Ascending aorta (tissue), 2 donors: ENCODE results near the gene SPACA9. TPM values are rescaled to one million over a fixed set of nuclear protein-coding genes. Genes with fewer than 3 reads are reported as not detected.

Experiments used
- DNase-seq, 2 donors: peaks; one replicate each; pipeline ENCODE4 v3.0.0-alpha.2; 2019; ENCODE audit warnings: low spot score in 2 of 2
- H3K27ac ChIP-seq, 2 donors: fragments of 200-600 bp; sonication (generic); one replicate each; pipeline ENCODE4 v1.5.1; 2016 to 2017; ENCODE audit warnings: mild to moderate bottlenecking in 1 of 2
- H3K27me3 ChIP-seq: fragments of 200-600 bp; sonication (generic); one replicate; pipeline ENCODE4 v1.5.1; 2017
- H3K36me3 ChIP-seq, 2 donors: fragments of 200-600 bp; sonication (generic); one replicate each; pipeline ENCODE4 v1.5.1; 2016
- H3K4me1 ChIP-seq, 2 donors: fragments of 200-600 bp; sonication (generic); one replicate each; pipeline ENCODE4 v1.5.1; 2016 to 2017; ENCODE audit warnings: mild to moderate bottlenecking in 1 of 2
- H3K4me3 ChIP-seq, 2 donors: fragments of 200-600 bp; sonication (generic); one replicate each; pipeline ENCODE4 v1.5.1; 2016 to 2017; ENCODE audit warnings: mild to moderate bottlenecking in 1 of 2
- H3K9me3 ChIP-seq, 2 donors: fragments of 200-600 bp; sonication (generic); one replicate each; pipeline ENCODE4 v1.5.1; 2016
- intact Hi-C: fragments of 100-400 bp; cut with DNase I; formaldehyde crosslinking; loops from one replicate; pipeline ENCODE4 v1.15.1; 2023
- total RNA-seq: library from RNA; depleted of rRNA; stranded (reverse); fragments of >200 nt; gene quantifications from one replicate; pipeline ENCODE4 v1.1.0, GENCODE V29; 2016
- TF ChIP-seq, protein P1 (sequence below), 3 experiments: fragments of 200-600 bp in 2 of 3; fragments of 450-650 bp in 1 of 3; sonication (generic) in 2 of 3; IDR thresholded peaks; one replicate each; pipeline ENCODE4 v1.5.1; 2016 to 2019; ENCODE audit warnings: antibody characterized with exemption in 3 of 3, mild to moderate bottlenecking in 1 of 3, moderate library complexity in 1 of 3

Gene SPACA9
- total RNA-seq, 1 donor from 2014 or later, result 5.9 TPM

GRCh38 chr9:132876849-132877248 lies 1.8 kb upstream of the SPACA9 start:
- Histone ChIP-seq H3K36me3 (no peaks in the 10 kb centered on the region), H3K4me1 (peaks cover 3 to 8% of the 10 kb centered on the region in 2 donors), H3K27ac (no peak overlapping the region), H3K4me3 (peak overlapping the region in 1 of 2 donors; percentile 78), H3K27me3 (no peaks in the 10 kb centered on the region), H3K9me3 (no peaks in the 10 kb centered on the region)
- TF ChIP-seq, protein P1, sequence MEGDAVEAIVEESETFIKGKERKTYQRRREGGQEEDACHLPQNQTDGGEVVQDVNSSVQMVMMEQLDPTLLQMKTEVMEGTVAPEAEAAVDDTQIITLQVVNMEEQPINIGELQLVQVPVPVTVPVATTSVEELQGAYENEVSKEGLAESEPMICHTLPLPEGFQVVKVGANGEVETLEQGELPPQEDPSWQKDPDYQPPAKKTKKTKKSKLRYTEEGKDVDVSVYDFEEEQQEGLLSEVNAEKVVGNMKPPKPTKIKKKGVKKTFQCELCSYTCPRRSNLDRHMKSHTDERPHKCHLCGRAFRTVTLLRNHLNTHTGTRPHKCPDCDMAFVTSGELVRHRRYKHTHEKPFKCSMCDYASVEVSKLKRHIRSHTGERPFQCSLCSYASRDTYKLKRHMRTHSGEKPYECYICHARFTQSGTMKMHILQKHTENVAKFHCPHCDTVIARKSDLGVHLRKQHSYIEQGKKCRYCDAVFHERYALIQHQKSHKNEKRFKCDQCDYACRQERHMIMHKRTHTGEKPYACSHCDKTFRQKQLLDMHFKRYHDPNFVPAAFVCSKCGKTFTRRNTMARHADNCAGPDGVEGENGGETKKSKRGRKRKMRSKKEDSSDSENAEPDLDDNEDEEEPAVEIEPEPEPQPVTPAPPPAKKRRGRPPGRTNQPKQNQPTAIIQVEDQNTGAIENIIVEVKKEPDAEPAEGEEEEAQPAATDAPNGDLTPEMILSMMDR (IDR thresholded peaks at IDR 0.05), result no peak
- intact Hi-C loops, result loop anchor here (5.0 kb wide), 1 partner anchor 470 kb away; the partner anchor contains the start of gene TTF1
- DNase-seq, result no peak

GRCh38 chr9:132877458-132877823 lies 1.3 kb upstream of the SPACA9 start:
- intact Hi-C loops, result loop anchor here (5.0 kb wide), 1 partner anchor 470 kb away; the partner anchor contains the start of gene TTF1
- Histone ChIP-seq H3K4me3 (peak overlapping the region; percentile 78 to 81), H3K27ac (no peak overlapping the region), H3K9me3 (no peaks in the 10 kb centered on the region), H3K36me3 (no peaks in the 10 kb centered on the region), H3K4me1 (peaks cover 3 to 8% of the 10 kb centered on the region in 2 donors), H3K27me3 (no peaks in the 10 kb centered on the region)
- TF ChIP-seq, protein P1 (IDR thresholded peaks at IDR 0.05), result no peak
- DNase-seq, result no peak

DNA sequence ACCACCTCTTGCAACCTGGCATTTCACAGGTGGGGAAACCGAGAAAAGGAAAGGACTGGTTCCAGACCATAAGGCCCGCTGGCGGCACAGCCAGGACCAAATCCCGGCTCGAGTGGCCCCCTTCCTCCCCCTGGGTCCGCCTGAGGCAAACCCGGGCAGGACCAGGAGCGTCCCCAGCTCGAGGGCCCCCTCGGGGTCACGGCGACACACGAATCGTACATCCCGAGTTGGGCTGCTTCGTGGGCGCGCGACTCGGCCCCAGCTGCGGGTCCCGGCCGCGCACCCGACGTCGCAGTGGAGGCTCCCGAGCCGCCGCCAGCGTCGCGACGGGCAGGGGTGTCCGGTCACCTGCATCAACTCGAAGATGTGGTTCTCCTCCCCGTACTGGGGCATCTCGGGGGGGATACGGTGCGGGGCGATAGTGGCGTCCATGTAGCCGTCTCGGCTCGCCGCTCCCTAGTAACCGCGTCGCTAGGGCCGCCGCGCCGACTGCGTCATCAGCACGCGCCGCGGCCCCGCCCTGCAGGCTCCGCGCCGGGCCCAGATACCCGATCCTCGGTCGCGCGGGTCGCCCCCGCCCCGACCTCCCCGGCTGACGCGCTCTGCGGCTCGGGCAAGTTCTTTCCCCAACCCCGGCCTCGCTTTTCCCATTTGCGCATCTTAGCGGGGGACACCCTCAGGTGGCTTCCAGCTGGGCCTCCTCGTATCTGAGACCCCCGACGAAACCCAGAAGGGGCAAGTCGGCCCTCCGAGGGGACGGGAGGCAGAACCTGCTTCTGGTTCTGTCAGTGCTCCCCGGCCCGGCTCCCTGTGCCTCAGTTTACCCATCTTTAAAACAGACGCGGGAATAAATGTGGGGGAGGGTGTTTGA lies 639 bp upstream of the SPACA9 start, which contains the start of gene AK8:
Gene AK8, minus strand, starts transcription at position 461 of the 871 bp plus-strand sequence. Its CDS starts 29 bp downstream, at position 432.
- H3K9me3 ChIP-seq, result no peaks in the 10 kb centered on the region
- TF ChIP-seq, protein P1 (IDR thresholded peaks at IDR 0.05), result no peak
- no peaks in the 10 kb centered on the region for H3K36me3 ChIP-seq
- DNase-seq, result peak in 1 of 2 donors; percentile 82
- H3K27ac ChIP-seq, result peak within 1 kb of the TSS; percentile 64 to 71
- H3K27me3 ChIP-seq, result no peaks in the 10 kb centered on the region
- intact Hi-C loops, result loop anchor here (1.0 to 5.0 kb wide), 4 partner anchors 66 to 471 kb away; partner anchors contain the start of genes GTF3C4, GTF3C5, TSC1 and TTF1
- peak within 1 kb of the TSS; percentile 78 to 81 for H3K4me3 ChIP-seq
- H3K4me1 ChIP-seq, result peaks cover 3 to 8% of the 10 kb centered on the region in 2 donors

DNA sequence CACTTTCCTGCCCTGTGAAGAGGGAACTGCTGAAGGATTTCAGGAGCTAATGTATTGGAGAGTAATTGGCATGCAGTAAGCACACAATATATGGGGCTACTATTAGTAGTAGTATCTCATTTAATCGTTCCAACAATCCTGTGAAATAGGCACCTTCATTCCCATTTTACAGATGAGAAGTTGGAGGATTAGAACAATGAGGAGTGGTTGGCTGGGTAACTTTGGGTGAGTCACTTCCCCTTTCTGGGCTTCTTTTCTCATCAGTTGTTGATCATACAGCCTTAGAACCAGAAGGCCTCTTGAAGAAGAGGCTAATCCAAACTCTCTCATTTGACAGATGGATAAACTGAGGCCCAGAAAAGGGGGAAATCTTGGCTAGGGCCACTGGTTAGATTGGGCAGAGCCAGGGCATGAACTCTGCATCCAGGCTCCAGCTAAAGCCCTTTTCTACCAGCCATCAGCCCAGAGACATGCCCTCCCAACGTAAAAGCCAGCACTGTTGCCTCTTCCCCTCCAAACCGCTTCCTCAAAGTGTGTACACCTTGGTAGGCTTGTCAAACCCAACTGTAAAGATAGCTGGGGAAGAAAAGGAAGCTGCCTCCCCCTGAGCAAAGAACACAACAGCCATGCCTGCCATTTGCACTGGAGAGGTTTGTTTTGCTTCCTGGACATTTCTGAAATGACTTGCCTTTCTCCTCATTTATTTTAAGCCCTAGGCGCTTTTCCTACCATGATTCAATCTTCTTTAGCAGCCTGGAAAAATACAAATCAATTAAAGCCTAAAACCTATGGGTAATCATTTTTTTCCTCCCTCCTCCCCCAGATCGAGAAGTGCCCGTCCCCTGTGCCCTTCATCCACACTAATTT lies 992 bp downstream of the SPACA9 start:
- peaks cover 0 to 7% of the 10 kb centered on the region in 2 donors for H3K36me3 ChIP-seq
- no peaks in the 10 kb centered on the region for H3K27me3 ChIP-seq
- no peak for DNase-seq
- H3K4me3 ChIP-seq, result peak overlapping the region in 1 of 2 donors; percentile 78
- peak overlapping the region; percentile 64 to 71 for H3K27ac ChIP-seq
- intact Hi-C loops, result loop anchor here (5.0 kb wide), 1 partner anchor 472 kb away; the partner anchor contains the start of gene TTF1
- peaks cover 3 to 8% of the 10 kb centered on the region in 2 donors for H3K4me1 ChIP-seq
- no peaks in the 10 kb centered on the region for H3K9me3 ChIP-seq
- TF ChIP-seq, protein P1 (IDR thresholded peaks at IDR 0.05), result no peak

GRCh38 chr9:132880324-132880661 lies 1.6 kb downstream of the SPACA9 start:
- Histone ChIP-seq H3K9me3 (no peaks in the 10 kb centered on the region), H3K27me3 (no peaks in the 10 kb centered on the region), H3K4me3 (no peak overlapping the region), H3K4me1 (peaks cover 3 to 8% of the 10 kb centered on the region in 2 donors), H3K27ac (no peak overlapping the region), H3K36me3 (peaks cover 0 to 7% of the 10 kb centered on the region in 2 donors)
- TF ChIP-seq, protein P1 (IDR thresholded peaks at IDR 0.05), result no peak
- DNase-seq, result no peak
- intact Hi-C loops, result no loop called here
